ENCODE measurements around the gene PACS2. TPM values are rescaled to one million over a fixed set of nuclear protein-coding genes. Genes with fewer than 3 reads are reported as not detected.

PACS2 gene
- total RNA-seq, 1 donor from 2014 or later = 64.0 TPM

GRCh38 chr14:105415481-105416428 is 101.2 kb downstream of the PACS2 start:
- intact Hi-C loops (cut with micrococcal nuclease) = no loop called here
- peak overlapping the region; percentile 92 for H3K27ac ChIP-seq (replicated peaks)
- no peak for DNase-seq
- peaks cover 17% of the 10 kb centered on the region for H3K27me3 ChIP-seq (ENCODE audit: low read depth)
- peaks cover 57% of the 10 kb centered on the region for H3K4me1 ChIP-seq
- TF ChIP-seq CTCF (IDR thresholded peaks at IDR 0.05; ENCODE audit: borderline replicate concordance) = no peak
- no peaks in the 10 kb centered on the region for H3K36me3 ChIP-seq
- H3K4me3 ChIP-seq = peak overlapping the region; percentile 70
- H3K9me3 ChIP-seq (replicated peaks) = no peaks in the 10 kb centered on the region

- Histone ChIP-seq H3K27ac (replicated peaks) (no peak overlapping the region), H3K4me1 (peaks cover 59% of the 10 kb centered on the region)
- intact Hi-C loops (cut with micrococcal nuclease) = no loop called here
Measured at GRCh38 chr14:105416671-105417070, 102.1 kb downstream of the PACS2 start.

GRCh38 chr14:105417690-105418121 is 103.2 kb downstream of the PACS2 start:
- TF ChIP-seq CTCF (IDR thresholded peaks at IDR 0.05; ENCODE audit: borderline replicate concordance) = no peak
- H3K27ac ChIP-seq (replicated peaks) = no peak overlapping the region
- peaks cover 62% of the 10 kb centered on the region for H3K4me1 ChIP-seq
- peaks cover 7% of the 10 kb centered on the region for H3K27me3 ChIP-seq (ENCODE audit: low read depth)
- intact Hi-C loops (cut with micrococcal nuclease) = no loop called here
- H3K4me3 ChIP-seq = no peak overlapping the region
- no peaks in the 10 kb centered on the region for H3K36me3 ChIP-seq
- no peak for DNase-seq
- no peaks in the 10 kb centered on the region for H3K9me3 ChIP-seq (replicated peaks)

More at GRCh38 chr14:105416671-105417070, 102.1 kb downstream of the PACS2 start:
- Histone ChIP-seq H3K4me3 (no peak overlapping the region), H3K36me3 (no peaks in the 10 kb centered on the region), H3K27me3 (ENCODE audit: low read depth) (peaks cover 11% of the 10 kb centered on the region), H3K9me3 (replicated peaks) (no peaks in the 10 kb centered on the region)
- TF ChIP-seq CTCF (IDR thresholded peaks at IDR 0.05; ENCODE audit: borderline replicate concordance) = no peak
- no peak for DNase-seq

GRCh38 chr14:105418269-105419194 is 104.0 kb downstream of the PACS2 start:
- Histone ChIP-seq H3K36me3 (no peaks in the 10 kb centered on the region), H3K27me3 (ENCODE audit: low read depth) (no peaks in the 10 kb centered on the region), H3K4me1 (peaks cover 67% of the 10 kb centered on the region), H3K27ac (replicated peaks) (peak overlapping the region; percentile 87), H3K4me3 (peak overlapping the region; percentile 82), H3K9me3 (replicated peaks) (no peaks in the 10 kb centered on the region)
- intact Hi-C loops (cut with micrococcal nuclease) = no loop called here
- no peak for DNase-seq
- no peak for TF ChIP-seq CTCF (IDR thresholded peaks at IDR 0.05; ENCODE audit: borderline replicate concordance)
